HG03175 (cell line): ENCODE measurements around the gene HS3ST5.
"Not testable (repeated sequence)": the region's sequence is repeated elsewhere in the genome, so short reads cannot be mapped to it uniquely, and the experiment has no call there.

Source experiments
- ATAC-seq: cut with Tn5 transposase; IDR thresholded peaks from one replicate; pipeline ENCODE4 v1.9.1; 2021; ENCODE audit warnings: mild to moderate bottlenecking, moderate library complexity; ENCODE audit not compliant: unreplicated experiment

HS3ST5 gene

GRCh38 chr6:114158411-114158810, 184.4 kb downstream of the HS3ST5 start:
- ATAC-seq, result no peak

GRCh38 chr6:114157848-114158247, 185.0 kb downstream of the HS3ST5 start:
- ATAC-seq, result no peak

- no peak for ATAC-seq
These were observed 187.1 kb downstream of the HS3ST5 start for GRCh38 chr6:114155763-114156162.

- no peak for ATAC-seq
These were observed 188.0 kb downstream of the HS3ST5 start for GRCh38 chr6:114154812-114155211.

GRCh38 chr6:114153448-114153847, 189.4 kb downstream of the HS3ST5 start:
- ATAC-seq, result no peak

- no peak for ATAC-seq
These were observed 191.6 kb downstream of the HS3ST5 start for GRCh38 chr6:114151064-114151690.

GRCh38 chr6:114149182-114149581, 193.6 kb downstream of the HS3ST5 start:
- ATAC-seq, result not testable (repeated sequence)

- ATAC-seq, result no peak
These were observed 197.7 kb downstream of the HS3ST5 start for GRCh38 chr6:114144887-114145851.

GRCh38 chr6:114142258-114142657, 200.6 kb downstream of the HS3ST5 start:
- ATAC-seq, result no peak

- no peak for ATAC-seq
These were observed 202.4 kb downstream of the HS3ST5 start for GRCh38 chr6:114140416-114140815.

GRCh38 chr6:114138577-114139248, 204.1 kb downstream of the HS3ST5 start:
- no peak for ATAC-seq

GRCh38 chr6:114135363-114135971, 207.4 kb downstream of the HS3ST5 start:
- no peak for ATAC-seq

- ATAC-seq, result no peak
These were observed 209.0 kb downstream of the HS3ST5 start for GRCh38 chr6:114133816-114134215.

- ATAC-seq, result no peak
These were observed 210.9 kb downstream of the HS3ST5 start for GRCh38 chr6:114131945-114132344.

GRCh38 chr6:114125576-114125975, 217.2 kb downstream of the HS3ST5 start:
- ATAC-seq, result no peak

GRCh38 chr6:114121913-114122662, 220.7 kb downstream of the HS3ST5 start:
- no peak for ATAC-seq

- ATAC-seq, result no peak
These were observed 223.8 kb downstream of the HS3ST5 start for GRCh38 chr6:114119056-114119455.

GRCh38 chr6:114115652-114116051, 227.2 kb downstream of the HS3ST5 start:
- ATAC-seq, result no peak

GRCh38 chr6:114108119-114109002, 234.5 kb downstream of the HS3ST5 start:
- peak; percentile 67 for ATAC-seq
